ENCODE data around the gene CTSK.
"Not testable (repeated sequence)": the region's sequence is repeated elsewhere in the genome, so short reads cannot be mapped to it uniquely, and the experiment has no call there.

GRCh38 chr1:150765977-150766301, 42.1 kb downstream of the CTSK start:
- TF ChIP-seq, protein P1, sequence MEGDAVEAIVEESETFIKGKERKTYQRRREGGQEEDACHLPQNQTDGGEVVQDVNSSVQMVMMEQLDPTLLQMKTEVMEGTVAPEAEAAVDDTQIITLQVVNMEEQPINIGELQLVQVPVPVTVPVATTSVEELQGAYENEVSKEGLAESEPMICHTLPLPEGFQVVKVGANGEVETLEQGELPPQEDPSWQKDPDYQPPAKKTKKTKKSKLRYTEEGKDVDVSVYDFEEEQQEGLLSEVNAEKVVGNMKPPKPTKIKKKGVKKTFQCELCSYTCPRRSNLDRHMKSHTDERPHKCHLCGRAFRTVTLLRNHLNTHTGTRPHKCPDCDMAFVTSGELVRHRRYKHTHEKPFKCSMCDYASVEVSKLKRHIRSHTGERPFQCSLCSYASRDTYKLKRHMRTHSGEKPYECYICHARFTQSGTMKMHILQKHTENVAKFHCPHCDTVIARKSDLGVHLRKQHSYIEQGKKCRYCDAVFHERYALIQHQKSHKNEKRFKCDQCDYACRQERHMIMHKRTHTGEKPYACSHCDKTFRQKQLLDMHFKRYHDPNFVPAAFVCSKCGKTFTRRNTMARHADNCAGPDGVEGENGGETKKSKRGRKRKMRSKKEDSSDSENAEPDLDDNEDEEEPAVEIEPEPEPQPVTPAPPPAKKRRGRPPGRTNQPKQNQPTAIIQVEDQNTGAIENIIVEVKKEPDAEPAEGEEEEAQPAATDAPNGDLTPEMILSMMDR (conservative IDR thresholded peaks at IDR 0.05 in 1 of 2, IDR thresholded peaks at IDR 0.05 in 1 of 2; ENCODE audit: extremely low read depth in 1 of 2, insufficient read depth in 1 of 2, low read depth in 1 of 2, low read length in 2 of 2), result not testable (repeated sequence)
- not testable (repeated sequence) for TF ChIP-seq EZH2 (IDR thresholded peaks at IDR 0.05; ENCODE audit: borderline replicate concordance, low read length)

All from mammary epithelial cell (primary cell).